Kasumi-1 (cell line): ENCODE data around the gene RHD.
A peak's percentile ranks its signal among the peaks of the same experiment; 100 is the strongest.
"Not testable (repeated sequence)": the region's sequence is repeated elsewhere in the genome, so short reads cannot be mapped to it uniquely, and the experiment has no call there.

ENCODE experiments used
- DNase-seq, 2 experiments: peaks; one replicate each; lab custom pipeline; 2025; lab: John Stamatoyannopoulos, UW

The RHD gene

GRCh38 chr1:25272238-25272637 is at the start of gene RHD:
Gene RHD, plus strand, starts transcription at chr1:25272509. Its CDS starts 39 bp downstream, at chr1:25272548.
- DNase-seq: not testable (repeated sequence)

GRCh38 chr1:25222606-25223005 is 49.7 kb upstream of the RHD start:
- DNase-seq: no peak

DNA sequence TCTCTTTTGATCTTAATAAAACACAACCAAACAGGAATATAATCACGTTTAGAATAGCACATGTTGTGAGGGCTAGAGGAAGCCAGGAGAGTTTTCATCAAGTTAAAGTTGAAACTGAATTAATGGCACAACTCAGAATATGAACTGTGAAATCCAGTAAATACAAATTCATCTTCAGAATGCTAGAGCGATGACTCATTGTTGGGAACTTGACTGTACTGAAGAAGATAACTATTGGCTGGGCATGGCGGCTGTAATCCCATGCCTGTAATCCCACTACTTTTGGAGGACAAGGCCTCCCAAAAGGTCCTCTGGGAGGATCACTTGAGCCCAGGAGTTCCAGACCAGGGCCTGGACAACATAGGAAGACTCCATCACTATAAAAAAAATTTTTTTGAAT is 48.8 kb upstream of the RHD start:
- no peak for DNase-seq

- peak; percentile 97 to 99 for DNase-seq
Measured at GRCh38 chr1:25232027-25232865, 40.1 kb upstream of the RHD start, which contains the start of gene SYF2. Gene SYF2, minus strand, starts transcription at chr1:25232502. Its CDS starts 35 bp downstream, at chr1:25232467.

GRCh38 chr1:25232866-25233784 is 39.2 kb upstream of the RHD start:
- DNase-seq: peak; percentile 75 to 77

GRCh38 chr1:25235411-25235810 is 36.9 kb upstream of the RHD start:
- DNase-seq: not testable (repeated sequence)

DNA sequence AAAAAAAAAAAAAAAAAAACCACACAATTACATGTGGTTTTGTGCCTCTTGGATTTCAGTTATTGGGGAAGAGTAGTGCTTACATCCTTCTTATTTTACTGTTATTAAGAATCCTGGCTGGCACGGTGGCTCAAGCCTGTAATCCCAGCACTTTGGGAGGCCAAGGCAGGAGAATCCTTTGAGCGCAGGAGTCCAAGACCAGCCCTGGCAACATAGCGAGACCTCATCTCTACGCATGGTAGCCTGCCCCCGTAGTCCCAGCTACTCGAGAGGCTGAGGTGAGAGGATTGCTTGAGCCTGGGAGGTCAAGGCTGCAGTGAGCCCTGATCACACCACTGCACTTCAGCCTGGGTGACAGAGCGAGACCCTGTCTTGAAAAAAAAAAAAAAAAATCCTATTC is 36.0 kb upstream of the RHD start:
- DNase-seq: not testable (repeated sequence)

GRCh38 chr1:25238046-25238445 is 34.3 kb upstream of the RHD start:
- no peak for DNase-seq

DNA sequence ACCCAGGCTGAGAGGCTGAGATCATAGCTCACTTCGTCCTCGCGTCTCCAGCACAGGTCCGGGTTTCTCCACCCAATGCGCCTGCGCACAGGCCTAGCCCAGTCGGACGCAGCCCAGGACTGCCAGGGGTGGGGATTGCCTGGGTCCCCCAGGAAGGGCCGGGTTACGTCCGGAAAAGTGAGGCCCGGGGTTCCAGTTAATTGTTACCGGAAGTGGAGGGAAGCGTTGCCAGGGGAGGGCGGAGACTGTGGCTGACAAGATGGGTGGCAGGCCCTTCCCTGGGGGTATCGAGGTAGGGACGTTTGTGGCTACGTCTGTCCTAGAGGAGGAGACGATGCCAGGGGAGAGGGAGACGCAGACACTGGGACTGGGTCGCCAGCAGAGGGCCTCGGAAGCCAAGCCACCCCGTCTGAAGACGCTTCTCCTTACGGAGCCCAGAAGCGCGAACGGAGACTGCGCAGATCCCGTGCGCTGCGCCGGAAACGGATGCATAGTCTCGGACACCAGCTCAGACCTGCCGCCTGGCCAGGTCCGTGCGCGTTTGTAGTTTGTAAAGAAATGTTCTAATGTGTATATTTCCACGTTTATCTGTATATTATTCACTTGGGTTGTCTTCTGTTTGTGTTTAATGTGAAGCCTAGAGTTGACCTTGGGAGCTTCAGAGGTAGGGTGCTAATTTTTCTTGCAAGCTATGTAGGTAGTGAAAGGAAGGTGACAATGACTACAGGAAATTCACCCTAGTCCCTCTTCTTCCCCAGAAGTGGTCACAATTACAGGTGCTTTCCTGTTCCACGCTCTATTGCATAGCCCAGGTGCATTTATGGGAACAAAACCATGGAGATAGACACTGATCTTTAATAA is 32.4 kb upstream of the RHD start:
- DNase-seq: peak; percentile 94 to 97

DNA sequence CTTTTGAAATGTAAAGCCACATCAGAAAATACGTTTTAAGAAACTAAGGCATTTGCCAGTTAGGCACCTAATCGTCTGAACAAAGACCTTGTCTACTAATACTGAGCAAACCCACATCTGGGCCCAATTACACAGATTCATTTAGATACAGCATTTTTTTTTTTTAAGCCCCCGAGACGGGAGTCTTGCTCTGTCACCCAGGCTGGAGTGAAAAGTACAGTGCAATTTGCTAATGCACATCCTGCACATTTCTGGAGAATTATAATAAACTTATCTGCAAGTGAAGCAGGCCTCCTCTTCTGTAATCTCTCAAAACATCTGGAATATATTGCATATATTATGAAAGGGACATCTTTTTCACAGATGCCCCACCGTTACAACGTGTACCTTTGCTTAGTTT is 28.4 kb upstream of the RHD start:
- no peak for DNase-seq

DNA sequence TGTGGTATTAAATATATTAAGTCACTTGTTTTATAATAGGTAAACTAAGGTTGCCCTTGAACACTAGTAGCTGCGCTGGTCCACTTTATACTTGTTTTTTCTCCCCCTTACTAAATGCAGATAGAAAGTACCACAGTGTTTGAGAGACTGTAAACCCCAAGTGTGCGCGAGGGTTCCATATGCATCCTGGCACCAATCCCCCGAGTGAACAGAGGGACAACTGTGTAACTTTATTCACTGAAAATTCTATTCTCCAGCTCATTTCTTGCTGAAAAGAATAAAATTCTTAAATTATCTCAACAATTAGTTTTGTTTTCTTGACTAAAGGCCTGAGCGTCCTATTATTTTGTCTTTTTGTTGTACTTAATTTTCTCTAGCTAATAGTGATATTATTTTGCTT is 26.9 kb upstream of the RHD start:
- no peak for DNase-seq

- DNase-seq: peak in 1 of 2 experiments; percentile 32
Measured at GRCh38 chr1:25245809-25246599, 26.3 kb upstream of the RHD start.

DNA sequence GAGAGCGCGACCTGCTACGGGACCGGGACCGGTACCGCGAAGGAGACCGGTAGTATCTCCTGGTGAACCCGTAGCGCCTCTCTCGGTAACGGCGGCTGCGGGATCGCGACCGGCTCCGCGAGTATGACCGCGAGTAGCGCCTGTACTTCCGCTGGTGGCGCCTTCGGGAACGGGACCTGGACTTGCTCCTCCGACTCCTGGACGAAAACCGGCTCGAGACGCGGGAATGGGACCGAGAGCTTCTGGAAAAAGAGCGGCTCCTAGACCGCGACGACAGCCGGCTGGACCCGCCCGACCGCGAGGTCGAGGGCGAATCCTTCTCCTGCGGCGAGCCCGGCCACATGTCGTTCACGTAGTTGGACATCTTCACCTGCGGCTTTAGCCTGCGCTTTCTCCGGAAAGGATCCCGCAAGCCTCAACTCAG is 25.7 kb upstream of the RHD start:
- DNase-seq: no peak

GRCh38 chr1:25247024-25247828 is 25.1 kb upstream of the RHD start, which contains the start of gene RSRP1:
Gene RSRP1, minus strand, starts transcription at chr1:25247454. Its CDS starts 491 bp downstream, at chr1:25246963.
- DNase-seq: peak; percentile 95

DNA sequence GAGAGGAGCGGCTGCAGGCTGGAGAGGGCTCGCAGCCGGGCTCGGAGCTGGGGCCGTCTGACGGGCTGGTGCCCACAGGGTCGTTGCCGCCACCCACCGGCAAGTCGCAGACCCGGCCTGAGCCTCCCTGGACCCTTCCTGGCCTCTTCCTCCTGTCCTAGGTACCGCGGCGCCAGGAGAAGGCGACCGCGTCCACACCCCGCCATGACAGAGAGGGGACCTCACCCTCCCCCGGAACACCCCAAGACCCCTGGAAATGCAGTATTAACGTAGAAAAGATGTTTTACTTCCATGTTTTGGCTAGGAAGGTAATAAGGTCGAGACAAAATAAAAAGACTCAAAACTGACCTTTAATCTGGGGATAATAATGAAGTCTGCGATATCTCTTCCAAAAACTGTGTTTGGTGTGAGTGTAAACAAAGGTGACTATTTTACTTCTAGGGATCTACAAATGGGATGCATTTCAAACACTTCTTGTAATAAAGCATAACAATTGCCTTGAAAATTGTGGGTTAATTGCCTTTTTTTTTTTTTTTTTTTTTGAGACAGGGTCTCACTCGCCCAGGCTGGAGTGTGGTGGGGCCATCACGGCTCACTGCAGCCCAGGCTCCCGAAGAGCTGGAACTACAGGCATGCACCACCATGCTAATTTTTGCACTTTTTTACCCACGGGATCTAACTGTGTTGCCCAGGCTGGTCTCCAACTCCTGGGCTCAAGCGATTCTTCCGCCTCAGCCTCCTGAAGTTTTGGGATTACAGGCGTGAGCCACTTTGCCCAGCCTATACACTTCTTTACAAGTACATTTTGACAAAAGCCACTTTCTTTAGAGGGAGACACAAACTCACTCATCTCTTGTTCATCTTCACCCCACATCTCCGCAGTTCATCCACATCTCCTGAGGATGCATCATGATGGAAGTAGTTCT is 24.2 kb upstream of the RHD start:
- DNase-seq: peak; percentile 72 to 73

DNA sequence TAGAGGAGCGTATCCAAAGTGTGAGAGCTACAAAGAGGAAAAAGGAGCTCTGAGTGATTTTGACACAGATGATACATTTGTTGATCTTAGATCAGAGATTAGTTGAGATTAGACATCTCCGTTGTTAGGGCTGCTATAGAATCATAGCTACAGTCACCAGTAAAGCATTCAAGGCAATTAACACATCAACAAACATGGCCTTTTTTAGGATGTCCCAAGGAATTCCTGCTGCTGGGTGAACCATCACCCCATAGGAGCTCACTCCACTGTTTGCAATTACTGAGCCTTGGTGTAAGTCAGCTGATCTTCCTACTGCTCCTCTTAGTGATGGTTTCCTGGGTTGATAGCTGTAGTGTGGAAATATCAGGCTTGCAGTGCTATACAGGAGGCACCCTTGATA is 18.4 kb upstream of the RHD start:
- no peak for DNase-seq

GRCh38 chr1:25255706-25256577 is 16.4 kb upstream of the RHD start:
- no peak for DNase-seq

DNA sequence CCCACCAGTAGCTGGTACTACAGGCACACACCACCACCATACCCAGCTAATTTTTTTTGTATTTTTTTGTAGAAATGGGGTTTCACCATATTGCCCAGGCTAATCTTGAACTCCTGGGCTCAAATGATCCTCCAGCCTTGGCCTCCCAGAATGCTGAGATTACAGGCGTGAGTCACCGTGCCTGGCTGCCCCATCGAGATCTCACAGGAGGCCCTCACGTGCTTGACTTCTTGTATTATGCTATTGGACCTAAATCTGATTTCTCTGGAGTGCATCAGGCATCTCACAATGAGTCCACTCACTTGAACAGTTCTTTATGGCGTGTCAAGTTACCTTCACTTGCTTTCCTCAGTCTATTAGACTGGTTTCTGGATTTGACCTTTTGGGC is 15.7 kb upstream of the RHD start:
- DNase-seq: no peak
